PC-3 (cell line): ENCODE results near the gene HDAC9.

ENCODE experiments used
- EZH2 ChIP-seq: fragments of 300-600 bp; sonication (generic); IDR thresholded peaks from one replicate; pipeline ENCODE4 v1.6.1; 2017; ENCODE audit warnings: antibody characterized with exemption, mild to moderate bottlenecking, low read length; ENCODE audit not compliant: unreplicated experiment
- TF ChIP-seq, protein P1 (sequence below): fragments of 300-600 bp; sonication (generic); conservative IDR thresholded peaks from 2 replicates; pipeline ENCODE4 v1.5.1; 2017; ENCODE audit warnings: antibody characterized with exemption, low read depth, mild to moderate bottlenecking, low read length

DNA sequence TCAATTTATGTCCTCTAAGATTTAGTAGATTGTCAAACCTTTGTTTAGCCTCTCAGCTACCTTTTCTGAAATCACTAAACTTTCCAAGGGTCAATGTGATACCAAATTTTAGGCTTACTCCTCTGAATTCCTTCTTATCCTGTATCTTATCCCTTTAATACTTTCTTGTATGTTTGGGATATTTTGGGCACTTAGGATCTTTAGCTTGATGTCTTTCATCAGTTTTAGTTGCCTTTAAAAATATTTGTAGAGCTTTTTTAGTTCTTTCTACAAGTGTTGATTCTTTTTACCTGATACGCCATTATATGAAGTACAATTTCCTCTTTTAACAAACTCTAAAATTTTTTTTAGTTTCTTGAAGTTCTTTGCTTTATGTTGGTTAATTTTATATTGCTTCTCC is 30.7 kb upstream of the HDAC9 start:
- TF ChIP-seq, protein P1, sequence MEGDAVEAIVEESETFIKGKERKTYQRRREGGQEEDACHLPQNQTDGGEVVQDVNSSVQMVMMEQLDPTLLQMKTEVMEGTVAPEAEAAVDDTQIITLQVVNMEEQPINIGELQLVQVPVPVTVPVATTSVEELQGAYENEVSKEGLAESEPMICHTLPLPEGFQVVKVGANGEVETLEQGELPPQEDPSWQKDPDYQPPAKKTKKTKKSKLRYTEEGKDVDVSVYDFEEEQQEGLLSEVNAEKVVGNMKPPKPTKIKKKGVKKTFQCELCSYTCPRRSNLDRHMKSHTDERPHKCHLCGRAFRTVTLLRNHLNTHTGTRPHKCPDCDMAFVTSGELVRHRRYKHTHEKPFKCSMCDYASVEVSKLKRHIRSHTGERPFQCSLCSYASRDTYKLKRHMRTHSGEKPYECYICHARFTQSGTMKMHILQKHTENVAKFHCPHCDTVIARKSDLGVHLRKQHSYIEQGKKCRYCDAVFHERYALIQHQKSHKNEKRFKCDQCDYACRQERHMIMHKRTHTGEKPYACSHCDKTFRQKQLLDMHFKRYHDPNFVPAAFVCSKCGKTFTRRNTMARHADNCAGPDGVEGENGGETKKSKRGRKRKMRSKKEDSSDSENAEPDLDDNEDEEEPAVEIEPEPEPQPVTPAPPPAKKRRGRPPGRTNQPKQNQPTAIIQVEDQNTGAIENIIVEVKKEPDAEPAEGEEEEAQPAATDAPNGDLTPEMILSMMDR, result no peak
- TF ChIP-seq EZH2, result no peak
